Measurements from ENCODE around the gene PTPRG.

PTPRG gene

GRCh38 chr3:61841111-61841845 lies 279.9 kb downstream of the PTPRG start:
- no peak for DNase-seq

DNA sequence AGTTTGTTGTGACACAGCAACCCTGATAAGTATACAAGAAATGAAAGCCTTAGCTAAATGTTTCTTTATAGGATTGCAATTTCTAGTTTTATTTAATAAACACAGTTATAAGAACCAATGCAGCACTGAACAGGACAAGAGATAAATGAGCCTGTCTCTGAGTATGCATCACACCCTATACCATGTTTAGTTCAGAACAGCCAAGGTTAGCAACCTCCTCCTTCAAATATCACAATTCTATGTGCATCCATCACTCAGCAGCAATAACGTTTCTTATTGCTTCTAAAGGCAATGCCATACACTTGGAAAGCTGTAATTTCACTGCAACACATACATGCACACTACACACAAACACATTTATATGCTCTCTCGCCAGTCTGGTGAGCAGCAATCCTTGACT lies 280.6 kb downstream of the PTPRG start:
- DNase-seq = no peak

GRCh38 chr3:61844346-61844745 lies 283.0 kb downstream of the PTPRG start:
- DNase-seq = no peak

GRCh38 chr3:61846488-61846887 lies 285.1 kb downstream of the PTPRG start:
- no peak for DNase-seq

- no peak for DNase-seq
Observed at GRCh38 chr3:61847784-61848462, 286.6 kb downstream of the PTPRG start.

DNA sequence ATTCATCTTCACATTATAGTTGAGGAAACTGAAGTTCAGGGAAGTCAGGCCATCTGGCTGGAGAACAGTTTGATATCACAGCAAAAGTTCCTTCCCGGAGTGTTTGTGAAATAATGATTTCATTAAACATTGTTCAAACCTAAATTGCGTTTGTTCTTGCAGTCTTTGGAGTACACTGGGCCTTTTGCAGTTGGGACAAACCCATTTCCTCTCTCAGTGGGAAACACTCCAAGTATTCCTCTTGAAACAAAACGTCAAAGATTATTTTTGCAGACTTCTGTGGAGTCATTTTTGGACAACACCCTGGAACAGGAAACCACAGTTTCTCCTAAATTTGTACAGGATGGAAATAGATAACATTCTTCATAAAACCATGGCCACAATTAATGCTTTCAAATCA lies 287.5 kb downstream of the PTPRG start:
- no peak for DNase-seq

GRCh38 chr3:61853912-61854311 lies 292.5 kb downstream of the PTPRG start:
- no peak for DNase-seq

GRCh38 chr3:61855211-61855610 lies 293.8 kb downstream of the PTPRG start:
- DNase-seq = no peak

GRCh38 chr3:61857297-61857696 lies 295.9 kb downstream of the PTPRG start:
- DNase-seq = no peak

DNA sequence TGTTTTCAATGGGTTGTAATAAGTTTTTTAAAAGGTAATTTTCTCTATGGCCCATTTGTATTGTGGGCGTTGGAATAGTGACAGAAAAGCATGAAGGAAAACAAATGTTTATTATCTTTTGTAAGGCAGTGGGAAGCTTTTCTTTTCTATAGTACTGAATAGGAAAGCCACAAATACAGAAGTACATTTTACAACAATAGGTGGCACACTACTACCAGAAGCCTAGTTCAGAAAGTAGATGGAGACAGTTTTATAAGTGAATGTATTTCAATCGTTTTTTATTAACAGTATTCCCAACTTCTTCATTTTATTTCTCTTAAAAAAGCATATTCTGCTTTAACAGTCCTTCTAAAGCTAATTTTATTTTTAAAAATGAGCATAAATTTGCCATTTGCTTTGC lies 296.7 kb downstream of the PTPRG start:
- DNase-seq = no peak

- DNase-seq = no peak
Observed at GRCh38 chr3:61861410-61861809, 300.0 kb downstream of the PTPRG start.

GRCh38 chr3:61862614-61863289 lies 301.4 kb downstream of the PTPRG start:
- no peak for DNase-seq

GRCh38 chr3:61863579-61863978 lies 302.2 kb downstream of the PTPRG start:
- no peak for DNase-seq

DNA sequence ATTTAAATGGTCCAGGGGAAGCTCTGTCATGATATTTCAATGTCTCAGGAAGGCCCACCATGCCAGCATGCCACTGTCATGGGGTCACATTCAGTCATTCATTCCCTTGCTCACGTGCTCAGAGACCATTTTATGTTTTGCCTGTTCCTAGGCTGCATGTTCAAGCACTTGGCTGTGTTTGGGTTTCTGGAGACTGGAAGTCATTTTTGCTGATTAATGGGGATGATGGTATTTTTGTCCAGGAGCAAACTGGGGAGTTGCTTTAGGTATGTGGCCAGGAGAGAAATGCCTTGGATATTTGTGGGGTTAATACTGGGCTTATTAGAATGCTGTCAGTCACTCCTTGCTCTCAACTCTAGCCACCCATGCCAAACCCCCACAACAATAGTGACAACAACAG lies 303.5 kb downstream of the PTPRG start:
- no peak for DNase-seq

DNA sequence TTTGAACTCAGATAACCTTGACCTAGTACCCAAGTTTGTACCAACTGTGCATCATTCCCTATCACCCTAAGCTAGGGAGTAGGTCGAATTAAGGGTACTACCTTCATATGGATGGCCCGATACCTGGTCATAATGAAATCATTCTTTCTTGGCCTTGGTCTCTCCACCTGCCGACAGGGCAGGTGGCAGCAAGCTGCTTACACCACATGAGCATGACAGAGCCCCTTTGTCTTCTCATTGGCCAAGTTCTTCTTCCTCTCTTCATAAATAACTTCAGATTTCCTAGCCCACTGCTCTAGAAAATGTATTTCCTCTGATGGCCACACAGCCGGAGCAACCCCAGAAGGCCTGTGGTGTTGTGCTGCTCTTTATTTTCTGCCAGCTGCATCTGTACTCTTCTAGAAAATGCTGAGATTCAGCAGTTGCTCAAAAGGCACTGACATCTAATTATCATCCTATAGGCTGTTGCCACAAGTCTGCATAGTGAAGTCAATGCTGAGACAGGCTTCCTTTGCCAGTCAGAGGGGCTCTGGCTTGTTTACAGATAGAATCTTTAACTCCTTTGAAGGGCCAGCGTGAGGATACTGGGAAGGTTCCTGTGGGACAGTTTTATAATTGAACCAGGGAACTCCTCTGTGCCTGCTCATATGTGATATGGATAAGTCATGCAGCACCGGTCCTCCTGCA lies 304.2 kb downstream of the PTPRG start:
- no peak for DNase-seq

GRCh38 chr3:61866153-61866542 lies 304.8 kb downstream of the PTPRG start:
- DNase-seq = no peak

- no peak for DNase-seq
Observed at GRCh38 chr3:61866961-61867461, 305.6 kb downstream of the PTPRG start.

DNA sequence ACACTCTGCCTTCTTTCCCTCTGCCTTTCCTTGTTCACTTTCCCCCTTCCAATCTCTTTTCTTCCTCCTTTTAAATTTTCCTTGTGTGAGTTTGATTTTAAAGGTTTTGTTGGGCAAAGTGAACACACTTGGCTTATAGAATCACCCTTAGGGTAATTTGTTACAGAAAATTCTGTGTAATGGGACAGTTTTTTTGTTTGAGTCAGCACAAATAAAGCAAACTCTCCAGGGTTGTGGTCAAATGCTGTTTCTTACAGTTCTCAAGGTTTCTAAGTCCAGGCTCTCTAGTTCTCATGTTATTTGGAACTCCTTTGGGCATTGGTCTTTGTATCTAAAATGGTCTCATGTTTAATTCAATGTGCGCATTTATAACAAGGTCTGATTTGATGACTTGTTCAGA lies 307.1 kb downstream of the PTPRG start:
- no peak for DNase-seq

- no peak for DNase-seq
Observed at GRCh38 chr3:61869371-61869770, 308.0 kb downstream of the PTPRG start.

DNA sequence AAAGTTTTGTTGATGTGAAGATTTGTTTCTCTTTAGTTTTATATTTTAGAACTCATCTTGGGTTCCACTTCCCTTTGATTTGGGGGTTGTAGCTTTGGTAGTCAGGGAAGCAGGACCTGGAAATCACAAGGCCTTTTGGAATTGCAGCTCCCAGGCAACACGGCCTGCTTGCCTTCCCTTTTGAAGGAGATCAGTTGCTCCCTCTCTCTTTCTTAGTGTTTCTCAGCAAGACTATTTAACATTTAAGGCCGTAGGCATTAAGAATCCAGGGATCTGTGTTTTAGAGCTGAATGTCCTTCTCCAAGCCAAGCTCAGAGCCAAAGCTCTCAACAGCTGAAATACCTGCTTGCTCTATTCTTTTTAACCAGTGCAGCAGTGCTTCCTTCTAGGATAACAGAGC lies 310.3 kb downstream of the PTPRG start:
- no peak for DNase-seq

- no peak for DNase-seq
Observed at GRCh38 chr3:61872077-61872706, 310.8 kb downstream of the PTPRG start.

DNA sequence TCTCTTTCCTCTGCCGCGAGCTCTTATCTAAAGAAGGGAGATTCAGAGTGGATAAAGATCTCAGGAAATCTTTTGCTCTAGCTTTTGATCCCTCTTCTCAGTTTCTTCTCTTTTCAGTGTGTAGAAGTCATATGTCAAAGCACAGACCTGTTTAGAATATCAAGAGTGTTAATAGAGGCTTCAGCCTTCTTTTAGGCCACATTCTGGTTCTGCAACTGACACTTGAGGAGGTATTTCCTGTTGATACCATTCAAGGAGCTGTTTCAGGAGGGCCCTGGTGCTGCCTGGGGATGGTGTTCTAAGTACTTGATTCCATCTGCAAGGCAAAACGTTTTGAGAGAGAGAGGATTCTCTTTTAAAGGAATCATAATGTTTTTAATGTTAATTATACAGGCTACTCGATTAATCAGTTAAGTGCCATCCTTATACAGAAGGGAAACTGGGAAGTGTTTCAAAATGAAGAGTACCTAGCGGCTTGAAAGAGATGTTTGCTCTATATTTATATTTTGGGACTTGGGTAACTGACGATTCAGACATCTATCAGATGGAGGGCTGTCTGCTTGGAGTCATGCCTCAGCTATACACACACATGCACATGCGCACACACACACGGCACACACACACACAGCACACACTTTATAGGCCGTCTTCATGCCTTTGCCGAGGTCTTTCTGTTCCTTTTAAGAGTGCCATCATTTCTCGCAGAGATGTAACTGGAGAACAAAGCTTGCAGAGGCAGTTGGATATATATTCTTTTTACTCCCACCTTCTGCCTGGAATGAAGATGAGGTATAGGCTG lies 313.9 kb downstream of the PTPRG start:
- DNase-seq = no peak
